ENCODE data around the gene GLYR1. TPM values are rescaled to one million over a fixed set of nuclear protein-coding genes. Genes with fewer than 3 reads are reported as not detected.

GLYR1 gene
- total RNA-seq, 1 donor from 2014 or later = 105 TPM

GRCh38 chr16:4814046-4814445, 33.0 kb downstream of the GLYR1 start:
- TF ChIP-seq CTCF (IDR thresholded peaks at IDR 0.05; ENCODE audit: unreplicated experiment) = no peak
- H3K36me3 Mint-ChIP-seq = peaks cover 36% of the 10 kb centered on the region
- no peak overlapping the region for H3K4me3 Mint-ChIP-seq
- DNase-seq (ENCODE audit: low spot score in 2 of 2, unreplicated experiment in 2 of 2) = no peak
- no peaks in the 10 kb centered on the region for H3K9me3 Mint-ChIP-seq
- H3K4me1 Mint-ChIP-seq = no peaks in the 10 kb centered on the region
- no peaks in the 10 kb centered on the region for H3K27me3 Mint-ChIP-seq (ENCODE audit: low read depth)
- H3K27ac Mint-ChIP-seq = no peak overlapping the region

- TF ChIP-seq CTCF (IDR thresholded peaks at IDR 0.05; ENCODE audit: unreplicated experiment) = no peak
- Mint-ChIP-seq H3K9me3 (no peaks in the 10 kb centered on the region), H3K27me3 (ENCODE audit: low read depth) (no peaks in the 10 kb centered on the region), H3K36me3 (peaks cover 35% of the 10 kb centered on the region), H3K27ac (no peak overlapping the region), H3K4me3 (no peak overlapping the region), H3K4me1 (no peaks in the 10 kb centered on the region)
- DNase-seq (ENCODE audit: low spot score in 2 of 2, unreplicated experiment in 2 of 2) = no peak
These were observed 33.7 kb downstream of the GLYR1 start for GRCh38 chr16:4813251-4814003.

GRCh38 chr16:4811773-4812172, 35.3 kb downstream of the GLYR1 start:
- TF ChIP-seq CTCF (IDR thresholded peaks at IDR 0.05; ENCODE audit: unreplicated experiment) = no peak
- Mint-ChIP-seq H3K36me3 (peaks cover 34% of the 10 kb centered on the region), H3K9me3 (no peaks in the 10 kb centered on the region), H3K4me1 (no peaks in the 10 kb centered on the region), H3K27ac (no peak overlapping the region), H3K4me3 (no peak overlapping the region), H3K27me3 (ENCODE audit: low read depth) (no peaks in the 10 kb centered on the region)
- no peak for DNase-seq (ENCODE audit: low spot score in 2 of 2, unreplicated experiment in 2 of 2)

- Mint-ChIP-seq H3K4me3 (no peak overlapping the region), H3K9me3 (no peaks in the 10 kb centered on the region), H3K27ac (no peak overlapping the region), H3K4me1 (no peaks in the 10 kb centered on the region), H3K36me3 (peaks cover 34% of the 10 kb centered on the region), H3K27me3 (ENCODE audit: low read depth) (no peaks in the 10 kb centered on the region)
- TF ChIP-seq CTCF (IDR thresholded peaks at IDR 0.05; ENCODE audit: unreplicated experiment) = no peak
- DNase-seq (ENCODE audit: low spot score in 2 of 2, unreplicated experiment in 2 of 2) = no peak
These were observed 35.8 kb downstream of the GLYR1 start for GRCh38 chr16:4811242-4811641.

GRCh38 chr16:4806280-4806679, 40.8 kb downstream of the GLYR1 start:
- Mint-ChIP-seq H3K27ac (no peak overlapping the region), H3K4me3 (no peak overlapping the region), H3K4me1 (peaks cover 29% of the 10 kb centered on the region), H3K9me3 (no peaks in the 10 kb centered on the region), H3K27me3 (ENCODE audit: low read depth) (no peaks in the 10 kb centered on the region), H3K36me3 (peaks cover 18% of the 10 kb centered on the region)
- DNase-seq (ENCODE audit: low spot score in 2 of 2, unreplicated experiment in 2 of 2) = no peak
- no peak for TF ChIP-seq CTCF (IDR thresholded peaks at IDR 0.05; ENCODE audit: unreplicated experiment)

Measured in mesothelial cell of epicardium (in vitro differentiated cells).